ENCODE measurements around the gene HIBCH. TPM values are rescaled to one million over a fixed set of nuclear protein-coding genes. Genes with fewer than 3 reads are reported as not detected.
"Not testable (repeated sequence)": the region's sequence is repeated elsewhere in the genome, so short reads cannot be mapped to it uniquely, and the experiment has no call there.

Gene HIBCH, protein sequence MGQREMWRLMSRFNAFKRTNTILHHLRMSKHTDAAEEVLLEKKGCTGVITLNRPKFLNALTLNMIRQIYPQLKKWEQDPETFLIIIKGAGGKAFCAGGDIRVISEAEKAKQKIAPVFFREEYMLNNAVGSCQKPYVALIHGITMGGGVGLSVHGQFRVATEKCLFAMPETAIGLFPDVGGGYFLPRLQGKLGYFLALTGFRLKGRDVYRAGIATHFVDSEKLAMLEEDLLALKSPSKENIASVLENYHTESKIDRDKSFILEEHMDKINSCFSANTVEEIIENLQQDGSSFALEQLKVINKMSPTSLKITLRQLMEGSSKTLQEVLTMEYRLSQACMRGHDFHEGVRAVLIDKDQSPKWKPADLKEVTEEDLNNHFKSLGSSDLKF
- 10 to 100 TPM; 13.3 to 14.5 TPM for total RNA-seq

DNA sequence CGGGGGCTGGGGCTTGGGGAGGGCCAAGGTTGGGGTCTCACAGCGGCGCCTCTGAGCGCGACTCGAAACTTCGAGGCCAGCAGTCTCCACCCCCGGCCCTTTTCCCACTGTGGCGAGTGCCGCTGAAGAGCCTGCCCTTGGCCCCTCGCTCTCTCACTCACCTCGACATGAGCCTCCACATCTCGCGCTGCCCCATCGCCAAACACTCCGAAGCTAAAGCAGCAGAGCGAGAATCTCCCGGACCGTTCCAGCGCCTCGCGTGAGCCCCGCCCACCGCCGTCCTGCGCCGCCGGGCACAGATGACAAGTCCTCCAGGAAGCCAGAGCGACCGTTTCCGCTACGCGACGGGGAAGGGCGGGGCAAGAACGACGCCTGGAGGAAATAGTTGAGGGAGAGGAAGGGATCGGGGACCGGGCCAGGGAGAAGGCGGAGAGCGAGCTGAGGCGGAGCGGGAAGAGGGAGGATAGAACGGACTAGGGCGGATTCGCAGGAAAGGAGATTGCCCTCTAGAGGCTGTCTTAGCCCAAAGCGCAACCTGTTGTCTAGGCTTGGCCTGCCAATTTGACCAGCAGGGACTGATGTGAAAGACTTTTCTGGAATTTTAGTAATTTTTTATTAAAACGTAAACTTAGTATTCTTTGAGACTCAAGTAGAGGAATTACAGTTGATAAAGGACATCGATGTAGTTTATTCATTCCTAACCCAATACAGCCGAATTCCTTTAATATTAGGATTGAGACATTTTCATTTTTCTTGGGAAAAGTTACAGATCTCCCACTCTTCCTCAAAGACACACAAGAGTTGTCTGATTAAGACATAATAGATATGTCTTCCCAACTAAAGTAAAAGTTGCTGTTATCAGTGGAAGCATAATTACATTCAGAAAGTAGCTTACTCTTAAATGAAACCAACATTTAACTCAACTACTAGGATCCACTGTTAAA, at the start of gene HIBCH:
Gene HIBCH (minus strand): TSS at position 272 of the 944 bp plus-strand sequence. CDS start 76 bp downstream, at position 196.
- ChIA-PET CTCF (interaction anchor here (1.0 to 1.8 kb wide), 7 partner anchors 8 to 557 kb away, joined by 3 to 5 read pairs (median 3); partner anchors contain the start of gene OSGEPL1), POLR2A (no interaction called here)
- peak; percentile 89 for DNase-seq
- H3K4me1 Mint-ChIP-seq, result peaks cover 41% of the 10 kb centered on the region
- peaks cover 2% of the 10 kb centered on the region for H3K36me3 Mint-ChIP-seq (ENCODE audit: low read depth)
- H3K9me3 Mint-ChIP-seq, result no peaks in the 10 kb centered on the region
- H3K27me3 Mint-ChIP-seq, result peaks cover 2% of the 10 kb centered on the region
- H3K4me3 Mint-ChIP-seq, result peak within 1 kb of the TSS; percentile 90
- peak within 1 kb of the TSS; percentile 92 for H3K27ac Mint-ChIP-seq

DNA sequence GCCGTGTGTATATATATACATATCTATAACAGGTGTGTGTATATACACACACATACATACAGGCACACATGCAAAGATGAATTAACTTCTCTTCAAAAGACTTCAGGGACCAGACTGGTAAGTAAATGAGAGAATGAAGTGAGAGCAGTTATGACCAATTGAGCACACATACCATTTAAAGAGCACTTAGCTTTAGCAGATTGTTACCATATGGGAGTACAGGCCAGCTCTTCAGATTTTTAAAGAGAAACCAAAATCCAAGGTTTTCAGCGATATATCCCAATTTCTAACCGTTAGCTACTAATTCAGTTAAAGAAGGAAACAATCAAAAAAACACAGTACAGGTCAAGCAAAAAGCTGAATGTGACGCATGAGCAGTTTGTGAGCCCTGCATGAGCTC, 47.5 kb upstream of the HIBCH start:
- no peak overlapping the region for H3K4me3 Mint-ChIP-seq
- POLR2A ChIA-PET, result no interaction called here
- no peaks in the 10 kb centered on the region for H3K9me3 Mint-ChIP-seq
- H3K27ac Mint-ChIP-seq, result no peak overlapping the region
- CTCF ChIA-PET, result interaction anchor here (1.0 to 1.5 kb wide), 2 partner anchors 13 to 23 kb away, joined by 3 to 4 read pairs; no protein-coding TSS in a partner anchor
- peaks cover 9% of the 10 kb centered on the region for H3K36me3 Mint-ChIP-seq (ENCODE audit: low read depth)
- DNase-seq, result no peak
- peaks cover 4% of the 10 kb centered on the region for H3K4me1 Mint-ChIP-seq
- H3K27me3 Mint-ChIP-seq, result no peaks in the 10 kb centered on the region

DNA sequence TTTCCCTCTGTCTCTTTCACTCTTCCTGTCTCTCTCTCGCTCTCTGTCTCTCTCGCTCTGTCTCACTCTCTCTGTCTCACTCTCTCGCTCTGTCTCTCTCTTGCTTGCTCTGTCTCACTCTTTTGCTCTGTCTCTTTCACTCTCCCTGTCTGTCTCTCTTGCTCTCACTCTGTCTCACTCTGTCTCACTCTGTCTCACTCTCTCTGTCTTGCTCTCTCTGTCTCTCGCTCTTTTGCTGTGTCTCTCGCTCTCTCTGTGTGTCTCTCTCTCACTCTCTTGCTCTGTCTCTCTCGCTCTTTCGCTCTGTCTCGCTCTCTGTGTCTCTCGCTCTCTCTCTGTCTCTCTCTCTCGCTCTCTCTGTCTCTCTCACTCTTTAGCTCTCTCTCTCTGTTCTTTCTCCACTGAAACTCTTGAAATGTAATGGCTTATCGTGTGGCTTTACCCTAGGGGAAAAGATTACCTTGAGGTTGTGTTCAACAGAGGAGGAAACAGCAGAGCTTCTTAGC, 46.7 kb upstream of the HIBCH start:
- POLR2A ChIA-PET, result no interaction called here
- H3K27me3 Mint-ChIP-seq, result no peaks in the 10 kb centered on the region
- CTCF ChIA-PET, result interaction anchor here (0.6 kb wide), 1 partner anchor 320 kb away, joined by 3 read pairs; no protein-coding TSS in a partner anchor

DNA sequence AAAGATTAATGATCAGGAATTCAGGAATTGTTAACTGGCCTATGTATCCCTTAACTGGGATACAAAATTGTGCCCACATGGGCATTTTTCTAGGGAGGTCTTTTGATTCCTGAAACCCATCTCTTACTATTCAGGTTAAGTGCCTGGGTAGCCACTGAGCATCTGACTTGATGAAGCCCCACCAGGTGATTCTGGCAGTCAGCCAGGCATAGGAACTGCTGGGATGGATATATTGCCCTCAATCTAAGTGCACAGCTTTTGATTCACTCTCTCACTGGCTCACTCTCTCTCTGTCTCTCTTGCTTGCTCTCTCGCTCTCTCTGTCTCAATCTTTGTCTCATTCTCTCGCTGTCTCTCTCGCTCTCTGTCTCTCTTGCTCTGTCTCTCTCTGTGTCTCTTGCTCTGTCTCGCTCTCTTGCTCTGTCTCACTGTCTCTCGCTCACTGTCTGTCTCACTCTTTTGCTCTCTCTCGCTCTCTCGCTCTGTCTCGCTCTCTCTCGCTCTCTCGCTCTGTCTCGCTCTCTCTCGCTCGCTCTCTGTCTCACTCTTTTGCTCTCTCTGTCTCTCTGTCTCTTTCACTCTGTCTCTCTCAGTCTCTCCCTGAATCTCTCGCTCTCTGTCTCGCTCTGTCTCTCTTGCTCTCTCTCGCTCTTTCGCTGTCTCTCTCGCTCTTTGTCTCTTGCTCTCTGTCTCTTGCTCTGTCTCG, 46.0 kb upstream of the HIBCH start:
- no peaks in the 10 kb centered on the region for H3K27me3 Mint-ChIP-seq
- H3K9me3 Mint-ChIP-seq, result no peaks in the 10 kb centered on the region
- ChIA-PET CTCF (no interaction called here), POLR2A (no interaction called here)
- peaks cover 6% of the 10 kb centered on the region for H3K4me1 Mint-ChIP-seq
- DNase-seq, result no peak
- H3K36me3 Mint-ChIP-seq (ENCODE audit: low read depth), result peaks cover 9% of the 10 kb centered on the region
- no peak overlapping the region for H3K4me3 Mint-ChIP-seq
- H3K27ac Mint-ChIP-seq, result no peak overlapping the region

More for the DNA sequence above, 46.7 kb upstream of the HIBCH start:
- DNase-seq, result no peak
- H3K4me1 Mint-ChIP-seq, result peaks cover 6% of the 10 kb centered on the region
- peaks cover 9% of the 10 kb centered on the region for H3K36me3 Mint-ChIP-seq (ENCODE audit: low read depth)
- no peak overlapping the region for H3K4me3 Mint-ChIP-seq
- H3K27ac Mint-ChIP-seq, result no peak overlapping the region
- H3K9me3 Mint-ChIP-seq, result no peaks in the 10 kb centered on the region

DNA sequence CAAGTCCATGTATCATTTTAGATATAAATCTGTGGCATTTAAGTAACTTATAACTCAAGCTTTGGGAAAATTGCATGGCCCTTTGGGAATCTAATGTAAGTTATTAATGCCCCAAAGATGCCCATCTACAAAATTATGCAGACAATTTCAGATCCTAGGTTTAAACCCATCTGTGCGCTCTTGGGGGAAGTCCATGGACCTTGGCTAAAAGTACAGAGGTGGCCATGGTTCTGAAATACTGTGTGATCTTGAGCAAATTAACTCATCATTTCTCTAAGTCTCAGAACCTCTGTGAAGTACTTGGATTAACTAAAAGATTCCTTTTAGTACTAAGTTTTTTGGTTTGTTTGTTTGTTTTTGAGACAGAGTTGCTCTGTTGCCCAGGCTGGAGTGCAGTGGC, 43.3 kb upstream of the HIBCH start:
- Mint-ChIP-seq H3K36me3 (ENCODE audit: low read depth) (peaks cover 5% of the 10 kb centered on the region), H3K9me3 (no peaks in the 10 kb centered on the region), H3K4me1 (peaks cover 25% of the 10 kb centered on the region), H3K27ac (no peak overlapping the region), H3K27me3 (no peaks in the 10 kb centered on the region), H3K4me3 (no peak overlapping the region)
- CTCF ChIA-PET, result no interaction called here
- DNase-seq, result no peak
- POLR2A ChIA-PET, result no interaction called here

DNA sequence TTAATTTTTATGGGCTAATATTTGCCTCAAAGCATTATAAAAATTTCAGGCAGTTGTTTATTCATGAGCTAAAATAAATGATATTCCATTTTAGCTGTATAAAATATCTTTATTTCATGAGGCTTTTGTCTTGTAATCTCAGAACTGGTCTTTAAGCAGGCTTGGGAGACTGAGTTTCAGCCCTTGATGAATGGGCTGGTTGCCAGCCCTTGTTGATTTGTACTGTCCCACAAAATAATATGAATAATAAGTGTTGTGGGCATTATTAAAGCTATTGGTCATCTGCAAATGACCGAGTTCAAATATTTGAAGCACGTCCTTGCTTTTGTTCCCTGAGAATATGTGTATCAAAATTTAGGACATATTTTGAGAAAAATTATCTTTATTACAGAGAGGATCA, 41.9 kb upstream of the HIBCH start:
- POLR2A ChIA-PET, result interaction anchor here (0.7 kb wide), 1 partner anchor 515 kb away, joined by 3 read pairs; no protein-coding TSS in a partner anchor
- Mint-ChIP-seq H3K4me3 (no peak overlapping the region), H3K36me3 (ENCODE audit: low read depth) (peaks cover 3% of the 10 kb centered on the region), H3K4me1 (peaks cover 25% of the 10 kb centered on the region), H3K27ac (no peak overlapping the region), H3K27me3 (no peaks in the 10 kb centered on the region), H3K9me3 (no peaks in the 10 kb centered on the region)
- DNase-seq, result no peak
- CTCF ChIA-PET, result interaction anchor here (0.8 to 1.5 kb wide), 2 partner anchors 9 to 35 kb away, joined by 3 to 4 read pairs; no protein-coding TSS in a partner anchor

DNA sequence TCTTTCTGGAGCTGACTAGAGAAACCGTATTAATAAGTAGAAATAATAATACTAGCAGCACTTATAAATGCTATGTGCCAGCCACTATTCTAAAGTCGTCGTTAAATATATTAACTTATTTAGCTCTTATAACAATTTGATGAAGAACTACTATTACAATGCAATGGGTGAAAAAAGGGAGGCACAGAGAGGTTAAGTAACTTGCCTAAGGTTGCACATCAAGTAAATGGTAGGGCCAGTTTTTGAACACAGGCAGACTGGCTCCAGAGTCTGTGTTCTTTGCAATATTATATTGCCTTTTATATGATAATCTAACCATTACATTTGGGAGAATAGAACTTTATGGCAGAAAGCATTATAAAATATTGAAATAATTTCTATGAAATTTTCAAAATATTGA, 41.3 kb upstream of the HIBCH start:
- peak overlapping the region; percentile 78 for H3K4me3 Mint-ChIP-seq
- no peak for DNase-seq
- H3K9me3 Mint-ChIP-seq, result no peaks in the 10 kb centered on the region
- POLR2A ChIA-PET, result interaction anchor here (0.6 kb wide), 2 partner anchors 354 to 567 kb away, joined by 3 to 4 read pairs; no protein-coding TSS in a partner anchor
- no peak overlapping the region for H3K27ac Mint-ChIP-seq
- H3K27me3 Mint-ChIP-seq, result no peaks in the 10 kb centered on the region
- H3K36me3 Mint-ChIP-seq (ENCODE audit: low read depth), result peaks cover 3% of the 10 kb centered on the region
- peaks cover 25% of the 10 kb centered on the region for H3K4me1 Mint-ChIP-seq
- CTCF ChIA-PET, result interaction anchor here (0.8 to 1.5 kb wide), 2 partner anchors 9 to 35 kb away, joined by 3 to 4 read pairs; no protein-coding TSS in a partner anchor

DNA sequence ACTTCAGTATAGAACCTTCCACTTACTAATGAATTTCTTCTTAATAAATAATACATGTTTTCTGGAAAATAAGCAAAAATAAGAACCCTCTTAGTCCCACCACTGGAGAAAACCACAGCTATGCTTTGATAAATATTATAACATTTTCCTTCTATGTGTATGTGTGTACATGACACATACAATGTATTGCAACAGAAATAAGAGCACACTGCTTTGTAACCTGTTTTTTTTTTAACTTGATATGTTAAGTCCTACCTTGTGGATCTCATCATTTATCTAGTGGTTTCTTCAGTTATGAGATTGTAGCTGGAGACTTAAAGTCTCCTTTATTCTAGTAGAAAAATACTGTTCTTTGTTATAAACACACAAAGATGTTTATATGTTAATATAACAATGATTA, 40.9 kb upstream of the HIBCH start:
- ChIA-PET POLR2A (interaction anchor here (0.6 kb wide), 2 partner anchors 354 to 567 kb away, joined by 3 to 4 read pairs; no protein-coding TSS in a partner anchor), CTCF (interaction anchor here (1.5 kb wide), 1 partner anchor 36 kb away, joined by 3 read pairs; no protein-coding TSS in a partner anchor)
- no peak for DNase-seq
- H3K9me3 Mint-ChIP-seq, result no peaks in the 10 kb centered on the region
- H3K36me3 Mint-ChIP-seq (ENCODE audit: low read depth), result peaks cover 3% of the 10 kb centered on the region
- peaks cover 25% of the 10 kb centered on the region for H3K4me1 Mint-ChIP-seq
- H3K27me3 Mint-ChIP-seq, result no peaks in the 10 kb centered on the region
- H3K4me3 Mint-ChIP-seq, result peak overlapping the region; percentile 78
- peak overlapping the region; percentile 92 for H3K27ac Mint-ChIP-seq

DNA sequence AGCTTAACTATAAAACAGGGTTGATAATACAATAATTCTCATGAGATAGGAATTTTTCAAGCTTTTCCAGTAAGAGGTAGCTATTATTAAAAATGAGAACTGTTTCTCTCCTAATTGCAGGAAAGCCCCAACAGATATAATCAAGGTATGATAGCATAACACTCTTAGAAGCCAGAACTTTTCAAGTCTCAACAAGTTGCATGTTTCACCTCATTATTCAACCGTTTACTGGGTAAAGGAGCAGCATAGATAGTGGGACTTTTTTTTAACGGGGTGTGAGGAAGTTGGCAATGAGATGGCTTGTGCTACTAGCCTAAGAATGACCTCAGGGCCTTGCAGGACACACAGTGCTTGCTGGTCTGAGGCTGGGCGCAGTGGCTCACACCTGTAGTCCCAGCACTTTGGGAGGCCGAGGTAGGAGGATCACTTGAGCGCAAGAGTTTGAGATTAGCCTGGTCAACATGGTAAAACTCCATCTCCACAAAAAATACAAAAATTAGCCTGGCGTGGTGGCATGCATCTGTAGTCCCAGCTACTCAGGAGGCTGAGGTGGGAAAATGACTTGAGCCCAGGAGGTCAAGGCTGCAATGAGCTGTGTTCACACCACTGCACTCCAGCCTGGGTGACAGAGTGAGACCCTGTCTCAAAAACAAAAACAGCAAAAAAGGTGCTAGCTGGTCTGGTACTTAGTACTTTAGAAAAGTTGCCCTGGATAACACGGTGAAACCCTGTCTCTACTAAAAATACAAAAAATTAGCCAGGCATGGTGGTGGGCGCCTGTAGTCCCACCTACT, 39.2 kb upstream of the HIBCH start:
- not testable (repeated sequence) for DNase-seq; H3K9me3 Mint-ChIP-seq; H3K36me3 Mint-ChIP-seq (ENCODE audit: low read depth); H3K27me3 Mint-ChIP-seq
- CTCF ChIA-PET, result interaction anchor here (1.0 to 1.2 kb wide), 3 partner anchors 9 to 42 kb away, joined by 3 read pairs; partner anchors contain the start of gene INPP1
- peak overlapping the region; percentile 92 for H3K27ac Mint-ChIP-seq
- POLR2A ChIA-PET, result interaction anchor here (0.6 kb wide), 1 partner anchor 736 kb away, joined by 3 read pairs; no protein-coding TSS in a partner anchor
- peaks cover 25% of the 10 kb centered on the region for H3K4me1 Mint-ChIP-seq
- H3K4me3 Mint-ChIP-seq, result peak overlapping the region; percentile 22

DNA sequence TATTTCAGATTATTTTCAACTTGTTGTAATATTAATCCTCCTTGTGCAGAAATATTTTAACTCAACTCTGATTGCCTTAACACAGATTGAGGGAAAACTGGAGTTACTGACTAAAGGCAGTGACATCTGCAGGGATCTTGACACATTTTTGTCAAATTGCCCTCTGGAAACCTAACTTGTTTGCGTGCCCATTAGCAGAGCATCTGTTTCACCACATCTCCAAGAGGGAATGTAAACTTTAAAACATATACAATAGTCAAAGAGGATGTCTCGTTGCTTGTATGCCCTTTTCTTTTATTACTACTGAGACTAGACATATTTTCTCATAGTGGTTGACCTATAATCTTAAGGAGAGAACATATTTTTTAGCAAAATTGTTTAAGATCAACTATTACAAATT, 38.0 kb upstream of the HIBCH start:
- no peaks in the 10 kb centered on the region for H3K36me3 Mint-ChIP-seq (ENCODE audit: low read depth)
- no peak overlapping the region for H3K4me3 Mint-ChIP-seq
- H3K4me1 Mint-ChIP-seq, result peaks cover 22% of the 10 kb centered on the region
- H3K9me3 Mint-ChIP-seq, result no peaks in the 10 kb centered on the region
- no peak for DNase-seq
- peak overlapping the region; percentile 31 for H3K27ac Mint-ChIP-seq
- ChIA-PET CTCF (interaction anchor here (1.2 kb wide), 1 partner anchor 41 kb away, joined by 3 read pairs; no protein-coding TSS in a partner anchor), POLR2A (no interaction called here)
- no peaks in the 10 kb centered on the region for H3K27me3 Mint-ChIP-seq

DNA sequence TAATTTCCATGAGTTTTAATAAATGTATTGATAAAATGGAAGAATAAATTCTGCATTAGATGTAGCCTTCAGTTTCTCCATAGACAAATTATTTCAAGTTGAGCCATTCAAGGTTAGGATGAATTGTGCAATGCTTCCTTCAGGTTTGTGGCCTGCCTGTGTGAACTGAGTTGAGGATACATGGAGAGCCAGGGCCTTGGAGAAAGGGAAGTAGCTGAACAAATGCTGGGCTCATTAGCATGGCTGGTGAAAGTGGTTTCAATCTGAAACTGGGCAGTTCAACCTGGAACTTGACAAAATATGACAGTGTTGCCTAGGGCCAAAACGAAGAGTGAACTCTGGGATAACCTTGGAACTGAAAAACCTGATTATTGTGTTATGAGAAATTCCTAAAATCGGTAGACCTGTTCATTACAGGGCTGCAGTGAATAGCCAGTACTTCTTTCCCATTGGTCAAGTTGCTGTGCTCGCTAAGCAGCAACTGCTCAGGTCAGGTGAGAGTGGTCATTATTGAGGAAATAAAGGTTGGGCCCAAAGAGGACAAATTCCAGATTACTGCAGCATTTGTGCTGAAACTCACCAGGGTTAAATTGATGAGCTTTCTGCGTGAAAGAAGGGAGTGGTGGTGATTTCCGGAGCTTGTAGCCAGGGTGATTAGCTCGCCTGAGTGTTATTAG, 36.5 kb upstream of the HIBCH start:
- Mint-ChIP-seq H3K36me3 (ENCODE audit: low read depth) (no peaks in the 10 kb centered on the region), H3K4me1 (peaks cover 18% of the 10 kb centered on the region), H3K27me3 (no peaks in the 10 kb centered on the region), H3K9me3 (no peaks in the 10 kb centered on the region), H3K4me3 (no peak overlapping the region), H3K27ac (no peak overlapping the region)
- CTCF ChIA-PET, result interaction anchor here (2.5 kb wide), 1 partner anchor 12 kb away, joined by 9 read pairs; the partner anchor contains the start of gene INPP1
- DNase-seq, result no peak
- POLR2A ChIA-PET, result no interaction called here
